Measurements from ENCODE around the gene TMEM88. TPM values are rescaled to one million over a fixed set of nuclear protein-coding genes. Genes with fewer than 3 reads are reported as not detected.

The TMEM88 gene
- polyA plus RNA-seq (2013, experiment 1 of 2; ENCODE audit: insufficient read length) = 1.2 TPM
- polyA plus RNA-seq (2013, experiment 2 of 2; ENCODE audit: insufficient read length) = 0.53 TPM

- DNase-seq = no peak
Observed at GRCh38 chr17:7854851-7855659, at the start of gene TMEM88. Gene TMEM88, plus strand, starts transcription at chr17:7855066. Its CDS starts 9 bp downstream, at chr17:7855075.

- DNase-seq = no peak
Observed at GRCh38 chr17:7806587-7806986, 48.3 kb upstream of the TMEM88 start.

GRCh38 chr17:7807206-7807605, 47.7 kb upstream of the TMEM88 start:
- no peak for DNase-seq

- DNase-seq = no peak
Observed at GRCh38 chr17:7809086-7809790, 45.6 kb upstream of the TMEM88 start.

GRCh38 chr17:7809791-7810343, 45.0 kb upstream of the TMEM88 start:
- peak; percentile 44 for DNase-seq

- no peak for DNase-seq
Observed at GRCh38 chr17:7811251-7811650, 43.6 kb upstream of the TMEM88 start.

- no peak for DNase-seq
Observed at GRCh38 chr17:7814969-7815368, 39.9 kb upstream of the TMEM88 start.

GRCh38 chr17:7816926-7817642, 37.8 kb upstream of the TMEM88 start:
- DNase-seq = no peak

- no peak for DNase-seq
Observed at GRCh38 chr17:7817643-7817964, 37.3 kb upstream of the TMEM88 start.

GRCh38 chr17:7818026-7818425, 36.8 kb upstream of the TMEM88 start:
- DNase-seq = no peak

GRCh38 chr17:7818746-7819645, 35.9 kb upstream of the TMEM88 start:
- DNase-seq = no peak

GRCh38 chr17:7820231-7820630, 34.6 kb upstream of the TMEM88 start:
- no peak for DNase-seq

- no peak for DNase-seq
Observed at GRCh38 chr17:7822126-7822525, 32.7 kb upstream of the TMEM88 start.

- no peak for DNase-seq
Observed at GRCh38 chr17:7823581-7824001, 31.3 kb upstream of the TMEM88 start.

GRCh38 chr17:7824021-7824924, 30.6 kb upstream of the TMEM88 start:
- no peak for DNase-seq

GRCh38 chr17:7825206-7825990, 29.5 kb upstream of the TMEM88 start:
- DNase-seq = no peak

GRCh38 chr17:7830616-7831015, 24.2 kb upstream of the TMEM88 start:
- DNase-seq = no peak

- no peak for DNase-seq
Observed at GRCh38 chr17:7831233-7831632, 23.6 kb upstream of the TMEM88 start.

- no peak for DNase-seq
Observed at GRCh38 chr17:7832431-7832830, 22.4 kb upstream of the TMEM88 start.
